ENCODE data around the gene ST8SIA1. TPM values are rescaled to one million over a fixed set of nuclear protein-coding genes. Genes with fewer than 3 reads are reported as not detected.

ST8SIA1 gene
- total RNA-seq, 1 experiment from 2014 or later: not detected

DNA sequence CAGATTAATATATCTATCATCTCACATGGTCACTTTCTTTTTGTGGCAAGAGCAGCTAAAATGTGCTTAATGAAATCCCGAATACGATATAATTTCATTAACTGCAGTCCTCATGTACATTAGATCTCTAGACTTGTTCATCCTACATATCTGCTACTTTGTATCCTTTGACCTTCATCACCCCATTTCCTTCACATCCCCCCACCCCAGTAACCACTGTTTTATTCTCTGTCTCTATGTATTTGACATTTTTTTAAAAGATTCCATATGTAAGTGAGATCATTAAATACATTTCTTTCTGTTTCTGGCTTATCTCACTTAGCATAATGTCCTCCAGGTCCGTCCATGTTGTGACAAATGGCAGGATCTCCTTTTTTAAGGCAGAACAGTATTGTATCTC is 23.0 kb upstream of the ST8SIA1 start:
- Histone ChIP-seq H3K4me2 (ENCODE audit: insufficient read depth, insufficient read length, low read length) (no peak overlapping the region), H3K23ac (ENCODE audit: insufficient read length, low read depth, low read length) (no peak overlapping the region), H2BK15ac (ENCODE audit: low read depth, low read length) (no peak overlapping the region), H2BK12ac (ENCODE audit: insufficient read length, low read depth, low read length) (no peak overlapping the region), H3K4ac (ENCODE audit: low read depth, low read length) (no peak overlapping the region), H4K8ac (replicated peaks; ENCODE audit: insufficient read length, low read depth, low read length) (no peak overlapping the region), H3K4me1 (ENCODE audit: insufficient read depth, low read length) (no peaks in the 10 kb centered on the region), H2BK20ac (ENCODE audit: low read depth, low read length, poor library complexity, severe bottlenecking) (no peak overlapping the region), H3K14ac (ENCODE audit: insufficient read depth, low read length) (no peak overlapping the region), H4K5ac (ENCODE audit: insufficient read length, low read depth, low read length) (no peak overlapping the region), H3K9me3 (ENCODE audit: control insufficient read depth, low read depth, low read length) (no peaks in the 10 kb centered on the region), H3K23me2 (ENCODE audit: insufficient read length, low read depth, low read length, poor library complexity, severe bottlenecking) (no peaks in the 10 kb centered on the region), H3K27me3 (ENCODE audit: insufficient read depth, low read length) (no peaks in the 10 kb centered on the region), H3T11ph (ENCODE audit: low read length) (no peak overlapping the region), H2AFZ (ENCODE audit: low read length) (no peak overlapping the region), H3K79me2 (ENCODE audit: insufficient read depth, low read length) (no peaks in the 10 kb centered on the region), H2BK5ac (ENCODE audit: insufficient read length, low read length) (no peak overlapping the region), H3K27ac (ENCODE audit: insufficient read length, low read depth, low read length) (no peak overlapping the region), H4K91ac (ENCODE audit: insufficient read length, low read depth, low read length) (no peak overlapping the region), H4K20me1 (ENCODE audit: control insufficient read depth, insufficient read depth, insufficient read length) (no peaks in the 10 kb centered on the region), H2BK120ac (ENCODE audit: low read depth, low read length, poor library complexity, severe bottlenecking) (no peak overlapping the region), H2AK5ac (ENCODE audit: insufficient read length, low read length) (no peak overlapping the region), H3K79me1 (ENCODE audit: insufficient read depth, low read depth, low read length, poor library complexity, severe bottlenecking) (no peaks in the 10 kb centered on the region), H3K18ac (ENCODE audit: insufficient read length, low read depth, low read length) (no peak overlapping the region), H3K9ac (ENCODE audit: extremely low read depth, insufficient read length, low read length) (no peak overlapping the region), H3K56ac (ENCODE audit: insufficient read length, low read depth, low read length) (no peak overlapping the region)
- peaks cover 2 to 4% of the 10 kb centered on the region in 2 experiments; a peak in 1 of 5 replicates for H3K9me3 Mint-ChIP-seq
- WGBS (ENCODE audit: extremely low coverage, insufficient read length, low lambda C conversion rate): no CpG with 5 or more reads among the region's 3 CpGs
- DNase-seq: no peak
- H3K36me3 Mint-ChIP-seq (ENCODE audit: insufficient read depth in 1 of 3, low read depth in 3 of 3): no peaks in the 10 kb centered on the region
- no peak overlapping the region; a peak in 1 of 5 replicates for H3K4me3 Mint-ChIP-seq
- no peaks in the 10 kb centered on the region for H3K4me1 Mint-ChIP-seq
- no peak for TF ChIP-seq CTCF (conservative IDR thresholded peaks at IDR 0.05)
- no peak overlapping the region for H3K27ac Mint-ChIP-seq
- H3K27me3 Mint-ChIP-seq (ENCODE audit: low read depth): no peaks in the 10 kb centered on the region; the same call in 1 of the 2 replicates
